NCI-H2196 (cell line): ENCODE data around the gene RBM4.

Source experiments
- DNase-seq: peaks from one replicate; lab custom pipeline; 2025; ENCODE audit not compliant: unreplicated experiment; lab: John Stamatoyannopoulos, UW

Gene RBM4

GRCh38 chr11:66687831-66688281 is 49.4 kb downstream of the RBM4 start:
- no peak for DNase-seq

- DNase-seq, result no peak
These were observed 50.3 kb downstream of the RBM4 start for GRCh38 chr11:66688561-66689534.

DNA sequence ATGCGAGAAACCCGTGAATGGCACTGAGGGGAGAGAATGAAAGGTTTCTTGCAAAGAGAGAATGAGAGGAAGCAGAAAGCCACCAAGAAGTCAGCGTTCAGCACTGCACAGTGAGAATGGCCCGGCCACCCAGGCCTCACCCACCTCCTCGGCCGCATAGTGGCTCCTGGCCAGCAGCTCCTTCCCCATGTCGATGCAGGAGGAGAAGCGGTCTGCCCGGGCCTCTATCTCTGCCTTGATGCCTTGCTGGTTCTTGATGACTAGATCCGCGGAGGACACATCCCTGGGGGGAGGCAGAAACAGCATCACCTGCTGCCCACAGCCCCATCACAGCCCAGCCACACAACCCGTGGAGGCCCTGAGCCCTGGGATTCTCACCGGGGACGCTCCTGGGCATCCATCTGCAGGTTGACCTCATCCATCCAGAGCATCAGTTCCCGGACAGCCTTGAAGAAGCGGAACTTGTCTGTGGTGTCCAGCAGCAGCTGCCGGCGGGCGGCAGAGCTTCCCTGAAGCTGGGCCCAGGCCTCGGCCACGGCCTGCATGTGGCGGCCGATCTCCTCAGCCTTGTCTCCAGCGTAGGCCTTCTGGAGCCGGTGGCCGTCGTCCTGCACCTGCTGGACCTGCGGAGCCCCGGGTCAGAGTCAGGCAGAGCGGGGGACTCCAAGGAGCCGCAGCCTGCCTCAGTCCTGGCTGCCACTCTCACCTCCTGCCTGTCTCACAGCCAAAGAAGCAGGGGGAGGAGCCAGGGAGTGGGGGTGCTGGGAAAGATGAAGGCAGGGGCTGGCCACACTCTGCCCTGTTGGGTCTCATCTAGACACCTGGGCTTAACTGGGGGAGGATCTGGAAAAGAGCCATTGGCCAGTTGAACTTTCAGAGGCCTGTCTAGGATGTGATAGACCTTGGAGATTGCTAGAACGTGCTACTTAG is 51.4 kb downstream of the RBM4 start:
- no peak for DNase-seq

- DNase-seq, result no peak
These were observed 52.9 kb downstream of the RBM4 start for GRCh38 chr11:66691311-66691980.

GRCh38 chr11:66692446-66692845 is 53.9 kb downstream of the RBM4 start:
- DNase-seq, result no peak

DNA sequence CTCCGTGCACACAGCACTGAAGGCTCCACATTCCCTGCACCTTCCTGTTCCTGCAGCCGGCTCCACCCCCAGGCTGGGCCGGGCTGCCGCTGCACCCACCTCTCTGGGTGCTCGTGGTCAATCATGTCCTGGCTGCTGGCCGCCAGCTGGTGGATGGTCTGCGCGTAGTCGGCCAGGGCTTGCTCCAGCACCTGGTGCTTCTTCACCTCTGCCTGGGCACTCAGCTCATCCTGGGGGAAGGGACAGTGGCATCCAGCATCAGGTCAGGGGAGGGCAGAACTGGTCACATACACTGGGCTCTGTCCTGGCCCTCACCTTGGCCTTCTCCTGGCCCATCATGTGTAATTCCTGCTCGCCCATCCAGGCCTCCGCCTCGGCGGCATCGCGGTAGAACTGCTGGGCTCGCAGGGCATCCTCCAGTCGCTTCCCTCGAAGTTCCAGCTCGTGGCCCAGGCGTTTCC is 54.4 kb downstream of the RBM4 start:
- DNase-seq, result no peak

DNA sequence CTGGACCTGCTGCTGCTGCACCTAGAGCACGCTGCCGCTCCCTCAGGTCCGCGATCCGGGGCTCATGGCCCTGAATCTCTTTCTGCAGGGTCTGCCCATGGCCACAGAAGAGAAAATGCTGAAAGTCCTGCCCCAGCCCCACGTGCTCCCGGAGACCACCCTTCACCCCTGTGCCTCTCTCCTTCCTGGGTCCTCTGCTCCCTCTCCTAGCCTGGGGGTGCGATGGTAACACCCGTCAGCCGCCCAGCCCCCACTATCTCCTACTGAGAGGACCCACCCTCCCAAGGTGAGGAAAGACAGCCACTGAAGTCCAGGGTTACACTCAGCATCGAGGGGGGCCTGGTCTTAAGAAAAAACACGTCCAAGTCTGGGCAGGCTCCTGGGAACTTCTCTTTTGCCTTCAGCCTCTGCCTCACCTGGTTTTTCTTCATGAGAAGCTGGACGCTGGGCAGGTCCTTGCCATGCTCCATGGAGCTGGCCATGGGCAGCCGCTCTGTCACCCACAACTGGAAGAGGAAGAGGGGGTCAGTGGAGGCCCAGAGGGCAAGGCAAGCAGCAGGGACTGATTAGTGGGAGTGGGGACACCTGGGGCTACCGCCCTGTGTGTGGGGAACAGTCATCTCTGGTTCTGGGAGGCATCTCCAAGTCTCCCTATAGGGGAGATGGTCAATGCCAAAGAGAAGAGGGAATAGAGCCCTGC is 55.0 kb downstream of the RBM4 start:
- no peak for DNase-seq

GRCh38 chr11:66694056-66694410 is 55.5 kb downstream of the RBM4 start:
- no peak for DNase-seq

GRCh38 chr11:66694732-66695207 is 56.3 kb downstream of the RBM4 start:
- peak; percentile 94 for DNase-seq
